ENCODE measurements around the gene IFIT3. TPM values are rescaled to one million over a fixed set of nuclear protein-coding genes. Genes with fewer than 3 reads are reported as not detected.

Gene IFIT3
- total RNA-seq, 1 experiment from 2014 or later = 1.5 TPM

- intact Hi-C loops (cut with micrococcal nuclease; ENCODE audit: unreplicated experiment) = no loop called here
- Mint-ChIP-seq H3K27ac (ENCODE audit: unreplicated experiment) (no peak overlapping the region), H3K36me3 (ENCODE audit: insufficient read depth, unreplicated experiment) (no peaks in the 10 kb centered on the region), H3K9me3 (ENCODE audit: unreplicated experiment) (no peaks in the 10 kb centered on the region), H3K4me1 (ENCODE audit: low read depth, unreplicated experiment) (peaks cover 10% of the 10 kb centered on the region), H3K4me3 (ENCODE audit: unreplicated experiment) (no peak overlapping the region), H3K27me3 (ENCODE audit: insufficient read depth, unreplicated experiment) (no peaks in the 10 kb centered on the region)
- ChIA-PET POLR2A (no interaction called here), CTCF (no interaction called here)
- no TSS peak for BruUV-seq (replicated peaks)
- Histone ChIP-seq H3K27me3 (replicated peaks; ENCODE audit: control insufficient read depth, insufficient read depth, low read length) (no peaks in the 10 kb centered on the region), H3K4me1 (peaks cover 8% of the 10 kb centered on the region; the same call in 1 of the 2 replicates), H3K4me3 (ENCODE audit: low read depth, low read length) (no peak overlapping the region), H3K9me3 (no peaks in the 10 kb centered on the region), H3K36me3 (ENCODE audit: control insufficient read depth, insufficient read depth, low read length) (no peaks in the 10 kb centered on the region)
- no peak for TF ChIP-seq CTCF (IDR thresholded peaks at IDR 0.05; ENCODE audit: insufficient read depth in 1 of 2, low read depth in 1 of 2, low read length in 1 of 2, severe bottlenecking in 1 of 2, unreplicated experiment in 1 of 2)
- DNase-seq = no peak
These were observed 36.7 kb downstream of the IFIT3 start for GRCh38 chr10:89364531-89364930.

- no peak for DNase-seq
- no peaks in the 10 kb centered on the region for H3K36me3 ChIP-seq (ENCODE audit: control insufficient read depth, insufficient read depth, low read length)
- Mint-ChIP-seq H3K27me3 (ENCODE audit: insufficient read depth, unreplicated experiment) (no peaks in the 10 kb centered on the region), H3K4me1 (ENCODE audit: low read depth, unreplicated experiment) (peaks cover 11% of the 10 kb centered on the region), H3K27ac (ENCODE audit: unreplicated experiment) (no peak overlapping the region), H3K36me3 (ENCODE audit: insufficient read depth, unreplicated experiment) (no peaks in the 10 kb centered on the region), H3K4me3 (ENCODE audit: unreplicated experiment) (no peak overlapping the region), H3K9me3 (ENCODE audit: unreplicated experiment) (no peaks in the 10 kb centered on the region)
- TF ChIP-seq CTCF (IDR thresholded peaks at IDR 0.05; ENCODE audit: insufficient read depth in 1 of 2, low read depth in 1 of 2, low read length in 1 of 2, severe bottlenecking in 1 of 2, unreplicated experiment in 1 of 2) = no peak
- no TSS peak for BruUV-seq (replicated peaks)
- ChIA-PET CTCF (interaction anchor here (0.5 kb wide), 1 partner anchor 16 kb away, joined by 3 read pairs; no protein-coding TSS in a partner anchor), POLR2A (no interaction called here)
- no peaks in the 10 kb centered on the region for H3K27me3 ChIP-seq (replicated peaks; ENCODE audit: control insufficient read depth, insufficient read depth, low read length)
- no peak overlapping the region for H3K4me3 ChIP-seq (ENCODE audit: low read depth, low read length)
- peaks cover 7% of the 10 kb centered on the region; the same call in 1 of the 2 replicates for H3K4me1 ChIP-seq
- intact Hi-C loops (cut with micrococcal nuclease; ENCODE audit: unreplicated experiment) = no loop called here
- no peaks in the 10 kb centered on the region for H3K9me3 ChIP-seq
These were observed 39.7 kb downstream of the IFIT3 start for GRCh38 chr10:89367529-89367928.

- Histone ChIP-seq H3K4me3 (ENCODE audit: low read depth, low read length) (no peak overlapping the region), H3K27me3 (replicated peaks; ENCODE audit: control insufficient read depth, insufficient read depth, low read length) (no peaks in the 10 kb centered on the region), H3K9me3 (no peaks in the 10 kb centered on the region), H3K4me1 (peaks cover 13% of the 10 kb centered on the region), H3K36me3 (ENCODE audit: control insufficient read depth, insufficient read depth, low read length) (no peaks in the 10 kb centered on the region)
- ChIA-PET POLR2A (no interaction called here), CTCF (no interaction called here)
- Mint-ChIP-seq H3K4me3 (ENCODE audit: unreplicated experiment) (no peak overlapping the region), H3K27me3 (ENCODE audit: insufficient read depth, unreplicated experiment) (no peaks in the 10 kb centered on the region), H3K9me3 (ENCODE audit: unreplicated experiment) (no peaks in the 10 kb centered on the region), H3K36me3 (ENCODE audit: insufficient read depth, unreplicated experiment) (no peaks in the 10 kb centered on the region), H3K27ac (ENCODE audit: unreplicated experiment) (no peak overlapping the region), H3K4me1 (ENCODE audit: low read depth, unreplicated experiment) (peaks cover 14% of the 10 kb centered on the region)
- no peak for DNase-seq
- no TSS peak for BruUV-seq (replicated peaks)
- no peak for TF ChIP-seq CTCF (IDR thresholded peaks at IDR 0.05; ENCODE audit: insufficient read depth in 1 of 2, low read depth in 1 of 2, low read length in 1 of 2, severe bottlenecking in 1 of 2, unreplicated experiment in 1 of 2)
- intact Hi-C loops (cut with micrococcal nuclease; ENCODE audit: unreplicated experiment) = no loop called here
These were observed 40.3 kb downstream of the IFIT3 start for GRCh38 chr10:89368129-89368528.
